H1 (cell line): ENCODE measurements around the gene SCAP.

Source experiments
- ATF2 ChIP-seq: IDR thresholded peaks from 2 replicates; pipeline ENCODE4 v1.6.1; 2012; ENCODE audit warnings: low read length, inconsistent platforms
- CHD2 ChIP-seq: IDR thresholded peaks from 2 replicates; pipeline ENCODE4 v1.6.1; 2012; ENCODE audit warnings: low read length, improper control_type of control experiment
- CREB1 ChIP-seq: IDR thresholded peaks from 2 replicates; pipeline ENCODE4 v1.6.1; 2012; ENCODE audit warnings: inconsistent platforms
- EP300 ChIP-seq, 2 experiments: IDR thresholded peaks; 1 replicate in 1 of 2; 2 replicates in 1 of 2; pipeline ENCODE4 v1.6.1; 2011 to 2012; ENCODE audit warnings: low read depth in 2 of 2, low read length in 2 of 2, mild to moderate bottlenecking in 2 of 2, borderline replicate concordance in 1 of 2, inconsistent platforms in 1 of 2, moderate library complexity in 1 of 2
- KDM5A ChIP-seq: fragments of 200-600 bp; IDR thresholded peaks from 2 replicates; pipeline ENCODE4 v1.7.1; 2012; ENCODE audit warnings: mild to moderate bottlenecking, low read length, inconsistent platforms, mixed read lengths
- POLR2A ChIP-seq, 2 experiments: IDR thresholded peaks; 1 replicate in 1 of 2; 2 replicates in 1 of 2; pipeline ENCODE4 v1.6.1; 2011; ENCODE audit warnings: low read depth in 2 of 2, low read length in 2 of 2, mild to moderate bottlenecking in 2 of 2; ENCODE audit errors: control extremely low read depth in 1 of 2
- POLR2AphosphoS5 ChIP-seq: IDR thresholded peaks from 2 replicates; pipeline ENCODE4 v1.6.1; 2011; ENCODE audit warnings: low read depth, low read length
- POU5F1 ChIP-seq: IDR thresholded peaks from 2 replicates; pipeline ENCODE4 v1.6.1; 2011; ENCODE audit warnings: low read depth, mild to moderate bottlenecking, low read length, moderate library complexity
- TAF1 ChIP-seq: IDR thresholded peaks from 2 replicates; pipeline ENCODE4 v1.6.1; 2011; ENCODE audit warnings: mild to moderate bottlenecking, low read depth, low read length
- TEAD4 ChIP-seq: IDR thresholded peaks from 2 replicates; pipeline ENCODE4 v1.6.1; 2012; ENCODE audit warnings: low read depth, low read length, inconsistent platforms, mixed read lengths
- YY1 ChIP-seq: IDR thresholded peaks from 2 replicates; pipeline ENCODE4 v1.6.1; 2011; ENCODE audit warnings: low read depth, mild to moderate bottlenecking, low read length
- ZNF274 ChIP-seq: IDR thresholded peaks from 2 replicates; pipeline ENCODE4 v1.7.0; 2012; ENCODE audit warnings: low read length, borderline replicate concordance; ENCODE audit errors: extremely low read depth
- TF ChIP-seq, protein P1 (sequence below), 3 experiments: IDR thresholded peaks; 1 replicate in 2 of 3; 2 replicates in 1 of 3; pipeline versions ENCODE4 v1.5.1 to v1.6.1; 2011; ENCODE audit warnings: low read length in 3 of 3, mild to moderate bottlenecking in 3 of 3, inconsistent platforms in 2 of 3, low read depth in 1 of 3, moderate library complexity in 1 of 3; ENCODE audit not compliant: insufficient read depth in 1 of 3; ENCODE audit errors: control extremely low read depth in 1 of 3
- TF ChIP-seq, protein P2 (sequence below): IDR thresholded peaks from 2 replicates; pipeline ENCODE4 v1.6.1; 2011; ENCODE audit warnings: low read length, improper control_type of control experiment

GRCh38 chr3:47378869-47379268 is 96.9 kb downstream of the SCAP start:
- TF ChIP-seq, protein P1, sequence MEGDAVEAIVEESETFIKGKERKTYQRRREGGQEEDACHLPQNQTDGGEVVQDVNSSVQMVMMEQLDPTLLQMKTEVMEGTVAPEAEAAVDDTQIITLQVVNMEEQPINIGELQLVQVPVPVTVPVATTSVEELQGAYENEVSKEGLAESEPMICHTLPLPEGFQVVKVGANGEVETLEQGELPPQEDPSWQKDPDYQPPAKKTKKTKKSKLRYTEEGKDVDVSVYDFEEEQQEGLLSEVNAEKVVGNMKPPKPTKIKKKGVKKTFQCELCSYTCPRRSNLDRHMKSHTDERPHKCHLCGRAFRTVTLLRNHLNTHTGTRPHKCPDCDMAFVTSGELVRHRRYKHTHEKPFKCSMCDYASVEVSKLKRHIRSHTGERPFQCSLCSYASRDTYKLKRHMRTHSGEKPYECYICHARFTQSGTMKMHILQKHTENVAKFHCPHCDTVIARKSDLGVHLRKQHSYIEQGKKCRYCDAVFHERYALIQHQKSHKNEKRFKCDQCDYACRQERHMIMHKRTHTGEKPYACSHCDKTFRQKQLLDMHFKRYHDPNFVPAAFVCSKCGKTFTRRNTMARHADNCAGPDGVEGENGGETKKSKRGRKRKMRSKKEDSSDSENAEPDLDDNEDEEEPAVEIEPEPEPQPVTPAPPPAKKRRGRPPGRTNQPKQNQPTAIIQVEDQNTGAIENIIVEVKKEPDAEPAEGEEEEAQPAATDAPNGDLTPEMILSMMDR (IDR thresholded peaks at IDR 0.05; ENCODE audit: control extremely low read depth in 1 of 3, insufficient read depth in 1 of 3, low read depth in 1 of 3, low read length in 3 of 3), result no peak
- TF ChIP-seq EP300 (IDR thresholded peaks at IDR 0.05; ENCODE audit: borderline replicate concordance in 1 of 2, low read depth in 2 of 2, low read length in 2 of 2) (no peak), TAF1 (no peak), POLR2A (IDR thresholded peaks at IDR 0.05; ENCODE audit: control extremely low read depth in 1 of 2, low read depth in 2 of 2, low read length in 2 of 2) (no peak), ZNF274 (no peak), YY1 (no peak), ATF2 (no peak), CHD2 (no peak), POU5F1 (no peak), POLR2AphosphoS5 (no peak), TEAD4 (no peak), KDM5A (no peak), CREB1 (no peak)
- TF ChIP-seq, protein P2, sequence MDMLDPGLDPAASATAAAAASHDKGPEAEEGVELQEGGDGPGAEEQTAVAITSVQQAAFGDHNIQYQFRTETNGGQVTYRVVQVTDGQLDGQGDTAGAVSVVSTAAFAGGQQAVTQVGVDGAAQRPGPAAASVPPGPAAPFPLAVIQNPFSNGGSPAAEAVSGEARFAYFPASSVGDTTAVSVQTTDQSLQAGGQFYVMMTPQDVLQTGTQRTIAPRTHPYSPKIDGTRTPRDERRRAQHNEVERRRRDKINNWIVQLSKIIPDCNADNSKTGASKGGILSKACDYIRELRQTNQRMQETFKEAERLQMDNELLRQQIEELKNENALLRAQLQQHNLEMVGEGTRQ, result no peak
